Neutrophil (primary cell): ENCODE results near the gene FGGY.

Experiments used
- H3K27ac ChIP-seq: fragments of 200-600 bp; sonication (generic); 2 replicates; pipeline ENCODE4 v1.5.1; 2016; ENCODE audit warnings: mild to moderate bottlenecking, moderate library complexity
- H3K27me3 ChIP-seq: fragments of 200-600 bp; sonication (generic); 2 replicates; pipeline ENCODE4 v1.6.0; 2016; ENCODE audit warnings: mild to moderate bottlenecking
- H3K36me3 ChIP-seq: fragments of 200-600 bp; sonication (generic); 2 replicates; pipeline ENCODE4 v1.5.1; 2017
- H3K4me1 ChIP-seq, 2 experiments: fragments of 200-600 bp in 1 of 2; sonication (generic) in 1 of 2; 1 replicate in 1 of 2; 2 replicates in 1 of 2; pipeline versions ENCODE4 v1.5.1 to v1.6.1; 2013 to 2016; ENCODE audit warnings: low read depth in 1 of 2, low read length in 1 of 2, mild to moderate bottlenecking in 1 of 2, moderate library complexity in 1 of 2; ENCODE audit not compliant: control insufficient read depth in 1 of 2, insufficient read depth in 1 of 2
- H3K4me3 ChIP-seq, 2 experiments: fragments of 200-600 bp in 1 of 2; sonication (generic) in 1 of 2; 1 replicate in 1 of 2; 2 replicates in 1 of 2; pipeline ENCODE4 v1.5.1; 2013 to 2016; ENCODE audit warnings: low read depth in 1 of 2, low read length in 1 of 2, mild to moderate bottlenecking in 1 of 2, moderate library complexity in 1 of 2
- H3K9me3 ChIP-seq: fragments of 200-600 bp; sonication (generic); 2 replicates; pipeline ENCODE4 v1.5.1; 2016
- CTCF ChIP-seq: fragments of 200-600 bp; sonication (generic); IDR thresholded peaks from 2 replicates; pipeline ENCODE4 v1.5.1; 2016; ENCODE audit warnings: antibody characterized with exemption

FGGY gene

GRCh38 chr1:59521456-59521855 is 224.6 kb downstream of the FGGY start:
- Histone ChIP-seq H3K4me3 (no peak overlapping the region), H3K9me3 (no peaks in the 10 kb centered on the region), H3K36me3 (no peaks in the 10 kb centered on the region), H3K4me1 (no peaks in the 10 kb centered on the region), H3K27me3 (no peaks in the 10 kb centered on the region), H3K27ac (no peak overlapping the region)
- TF ChIP-seq CTCF, result no peak

DNA sequence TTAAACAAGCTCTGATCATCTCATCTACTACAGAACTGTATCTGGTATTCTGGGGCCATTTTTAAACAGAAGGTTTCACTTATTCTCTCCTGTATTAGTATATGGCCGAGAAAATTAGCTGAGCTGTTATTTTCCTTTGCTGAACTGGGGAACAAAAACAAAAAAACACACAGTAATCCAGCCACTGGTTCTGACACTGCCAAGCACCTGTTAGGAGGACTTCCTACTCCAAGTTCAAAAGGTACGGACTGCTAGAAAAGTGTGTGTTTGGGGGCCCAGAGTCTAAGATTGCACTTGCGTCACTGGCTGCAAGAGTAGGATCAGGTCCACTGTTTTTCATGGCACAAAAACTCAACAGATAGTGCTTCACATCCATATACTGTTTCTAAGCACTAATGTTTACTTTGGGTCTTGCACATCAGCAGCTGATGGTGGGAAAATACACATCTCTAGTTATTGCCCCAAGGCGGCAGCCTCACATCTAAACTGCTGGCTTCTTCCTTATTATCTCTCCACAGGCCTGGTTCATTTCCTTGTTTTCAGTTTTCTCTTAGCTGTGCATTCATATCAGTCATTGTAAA is 226.1 kb downstream of the FGGY start:
- Histone ChIP-seq H3K4me3 (no peak overlapping the region), H3K36me3 (no peaks in the 10 kb centered on the region), H3K27ac (no peak overlapping the region), H3K4me1 (no peaks in the 10 kb centered on the region), H3K27me3 (no peaks in the 10 kb centered on the region), H3K9me3 (no peaks in the 10 kb centered on the region)
- TF ChIP-seq CTCF, result no peak

GRCh38 chr1:59523745-59524450 is 227.0 kb downstream of the FGGY start:
- no peaks in the 10 kb centered on the region for H3K36me3 ChIP-seq
- no peak for TF ChIP-seq CTCF
- H3K9me3 ChIP-seq, result no peaks in the 10 kb centered on the region
- no peaks in the 10 kb centered on the region for H3K27me3 ChIP-seq
- H3K4me1 ChIP-seq, result no peaks in the 10 kb centered on the region
- no peak overlapping the region for H3K27ac ChIP-seq
- no peak overlapping the region for H3K4me3 ChIP-seq

DNA sequence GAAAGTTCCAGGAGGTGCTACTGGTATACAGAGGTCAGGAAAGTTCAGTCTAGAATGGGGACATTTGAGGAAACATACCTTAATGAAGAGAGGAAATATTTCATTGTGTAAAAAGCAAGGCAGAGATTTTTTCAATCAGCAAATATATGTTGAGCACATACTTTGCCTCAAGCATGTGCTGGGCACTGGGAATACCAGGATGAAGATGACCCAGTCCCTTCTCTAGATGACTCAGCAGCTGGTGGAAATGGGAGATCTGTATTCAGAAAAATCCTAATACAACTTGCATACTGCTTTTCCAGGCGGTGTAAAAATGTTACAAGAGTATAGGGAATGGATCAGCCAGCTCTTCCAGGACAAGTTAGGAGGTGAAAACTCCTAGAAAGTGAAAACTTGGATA is 229.3 kb downstream of the FGGY start:
- Histone ChIP-seq H3K9me3 (no peaks in the 10 kb centered on the region), H3K27me3 (no peaks in the 10 kb centered on the region), H3K4me3 (no peak overlapping the region), H3K4me1 (no peaks in the 10 kb centered on the region), H3K27ac (no peak overlapping the region), H3K36me3 (no peaks in the 10 kb centered on the region)
- no peak for TF ChIP-seq CTCF

GRCh38 chr1:59528471-59528870 is 231.6 kb downstream of the FGGY start:
- TF ChIP-seq CTCF, result no peak
- H3K27me3 ChIP-seq, result no peaks in the 10 kb centered on the region
- no peak overlapping the region for H3K4me3 ChIP-seq
- H3K4me1 ChIP-seq, result no peaks in the 10 kb centered on the region
- H3K36me3 ChIP-seq, result no peaks in the 10 kb centered on the region
- H3K27ac ChIP-seq, result no peak overlapping the region
- no peaks in the 10 kb centered on the region for H3K9me3 ChIP-seq
